Esophagus (tissue), 2 donors: ENCODE data around the gene OR6Q1. TPM values are rescaled to one million over a fixed set of nuclear protein-coding genes. Genes with fewer than 3 reads are reported as not detected.

ENCODE experiments used
- H3K27ac ChIP-seq, 2 donors: one replicate each; pipeline ENCODE4 v1.5.1; 2013; ENCODE audit warnings: low read depth in 2 of 2, mild to moderate bottlenecking in 2 of 2, inconsistent platforms in 1 of 2, low read length in 1 of 2, moderate library complexity in 1 of 2
- H3K27me3 ChIP-seq, 2 donors: one replicate each; pipeline ENCODE4 v1.6.1; 2013; ENCODE audit warnings: low read length in 2 of 2, control low read depth in 1 of 2, mild to moderate bottlenecking in 1 of 2; ENCODE audit not compliant: insufficient read depth in 2 of 2, control insufficient read depth in 1 of 2
- H3K36me3 ChIP-seq, 2 donors: one replicate each; pipeline ENCODE4 v1.6.1; 2013; ENCODE audit warnings: low read length in 1 of 2; ENCODE audit not compliant: control insufficient read depth in 2 of 2, insufficient read depth in 2 of 2
- H3K4me1 ChIP-seq, 2 donors: one replicate each; pipeline ENCODE4 v1.6.1; 2013; ENCODE audit warnings: low read length in 1 of 2; ENCODE audit not compliant: control insufficient read depth in 2 of 2, insufficient read depth in 2 of 2
- H3K4me3 ChIP-seq, 2 donors: one replicate each; pipeline ENCODE4 v1.5.1; 2013; ENCODE audit warnings: low read length in 2 of 2, mild to moderate bottlenecking in 2 of 2, low read depth in 1 of 2, moderate library complexity in 1 of 2
- H3K9me3 ChIP-seq, 2 donors: one replicate each; pipeline ENCODE4 v1.6.1; 2013; ENCODE audit warnings: mild to moderate bottlenecking in 2 of 2, low read depth in 1 of 2, low read length in 1 of 2, moderate library complexity in 1 of 2; ENCODE audit not compliant: control insufficient read depth in 2 of 2, insufficient read depth in 1 of 2
- WGBS, 2 donors: extraction: QIAGEN DNeasy Blood & Tissue Kit; methylation state at CpG; one replicate each; pipeline ENCODE4 v1.1.7; 2013; 5-methylcytosine and 5-hydroxymethylcytosine counted together
- polyA plus RNA-seq, 2 donors: library from polyadenylated mRNA; stranded (reverse); fragments of 200-250 nt; gene quantifications; one replicate each; pipeline ENCODE4 v1.2.3, GENCODE V29; 2013
- donor health status: healthy with polysubstance abuse.
- donor health status: Bipolar disorder and iron deficiency.

The OR6Q1 gene
- polyA plus RNA-seq, 2 donors, result not detected

DNA sequence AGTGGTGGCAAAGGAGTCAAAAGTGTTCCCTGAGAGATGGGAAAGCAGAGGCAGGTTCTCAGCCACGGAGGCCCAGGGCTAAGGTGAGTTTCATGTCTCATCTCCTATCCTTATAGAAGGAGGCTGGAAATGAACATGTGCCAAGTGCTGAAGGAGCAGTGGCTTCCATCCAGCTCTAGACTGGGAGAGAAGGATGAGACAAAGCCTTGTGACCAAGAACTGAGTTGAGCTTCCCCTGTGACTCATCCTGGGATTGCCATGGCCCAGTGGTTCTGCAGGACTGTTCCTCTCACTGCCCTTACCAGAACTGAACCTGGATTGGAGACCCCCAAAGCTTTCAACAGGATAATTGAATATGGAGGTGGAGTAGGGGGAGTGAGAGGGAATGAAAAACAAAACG lies 23.8 kb upstream of the OR6Q1 start:
- Histone ChIP-seq H3K27ac (no peak overlapping the region), H3K4me3 (no peak overlapping the region), H3K36me3 (no peaks in the 10 kb centered on the region), H3K4me1 (no peaks in the 10 kb centered on the region), H3K9me3 (no peaks in the 10 kb centered on the region), H3K27me3 (no peaks in the 10 kb centered on the region)
- WGBS, 2 donors, result 49 to 69% methylated on average over 2 of the region's 2 CpGs

DNA sequence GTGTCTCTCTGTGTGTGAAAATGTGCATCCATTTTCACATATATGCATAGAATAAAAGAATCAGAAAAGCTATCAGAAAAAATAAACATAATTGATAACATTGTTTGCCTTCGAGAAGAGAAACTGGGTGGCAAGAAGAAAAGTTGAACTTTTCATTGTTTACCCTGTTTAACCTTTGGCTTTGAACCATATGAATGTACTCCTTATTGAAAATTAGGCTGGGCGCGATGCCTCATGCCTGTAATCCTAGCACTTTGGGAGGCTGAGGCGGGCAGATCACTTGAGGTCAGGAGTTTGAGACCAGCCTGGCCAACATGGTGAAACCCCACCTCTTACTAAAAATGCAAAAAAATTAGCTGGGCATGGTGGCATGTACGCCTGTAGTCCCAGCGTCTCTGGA lies 19.0 kb upstream of the OR6Q1 start:
- Histone ChIP-seq H3K27me3 (no peaks in the 10 kb centered on the region), H3K4me3 (no peak overlapping the region), H3K9me3 (no peaks in the 10 kb centered on the region), H3K27ac (no peak overlapping the region), H3K36me3 (no peaks in the 10 kb centered on the region), H3K4me1 (no peaks in the 10 kb centered on the region)
- 73 to 76% methylated on average over 6 of the region's 6 CpGs for WGBS, 2 donors

DNA sequence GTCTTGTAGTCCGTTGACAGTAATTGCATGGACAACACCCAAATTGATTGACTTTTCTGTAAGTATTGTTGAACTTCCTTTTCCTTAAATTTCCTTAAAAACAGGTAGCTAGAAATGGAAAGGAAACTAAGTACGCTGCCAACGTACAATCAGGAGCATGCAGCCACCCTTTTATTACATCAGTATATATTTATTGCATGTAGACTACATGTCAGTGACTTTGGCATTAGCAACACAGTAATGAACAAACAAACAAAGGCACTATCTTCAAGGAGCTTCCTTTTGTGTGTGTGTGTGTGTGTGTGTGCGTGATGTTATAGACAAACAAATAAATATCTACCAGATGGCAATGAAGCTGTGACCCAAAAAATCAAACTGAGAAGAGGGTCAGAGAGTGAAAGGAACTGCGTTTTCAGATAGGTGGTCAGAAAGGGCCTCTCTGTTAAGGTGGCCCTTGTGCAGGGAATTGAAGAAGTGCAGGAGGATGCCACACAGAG lies 7.3 kb upstream of the OR6Q1 start, which contains the start of gene OR9Q1:
Gene OR9Q1 (plus strand): TSS at position 447 of the 497 bp plus-strand sequence. CDS start 155,564 bp downstream, outside the sequence.
- H3K36me3 ChIP-seq, result no peaks in the 10 kb centered on the region
- H3K4me3 ChIP-seq, result no peak within 1 kb of the TSS
- peaks cover 0 to 3% of the 10 kb centered on the region in 2 donors for H3K4me1 ChIP-seq
- 67 to 76% methylated on average over 5 of the region's 5 CpGs for WGBS, 2 donors
- no peaks in the 10 kb centered on the region for H3K27me3 ChIP-seq
- H3K9me3 ChIP-seq, result no peaks in the 10 kb centered on the region
- H3K27ac ChIP-seq, result peak within 1 kb of the TSS; percentile 30 to 47

DNA sequence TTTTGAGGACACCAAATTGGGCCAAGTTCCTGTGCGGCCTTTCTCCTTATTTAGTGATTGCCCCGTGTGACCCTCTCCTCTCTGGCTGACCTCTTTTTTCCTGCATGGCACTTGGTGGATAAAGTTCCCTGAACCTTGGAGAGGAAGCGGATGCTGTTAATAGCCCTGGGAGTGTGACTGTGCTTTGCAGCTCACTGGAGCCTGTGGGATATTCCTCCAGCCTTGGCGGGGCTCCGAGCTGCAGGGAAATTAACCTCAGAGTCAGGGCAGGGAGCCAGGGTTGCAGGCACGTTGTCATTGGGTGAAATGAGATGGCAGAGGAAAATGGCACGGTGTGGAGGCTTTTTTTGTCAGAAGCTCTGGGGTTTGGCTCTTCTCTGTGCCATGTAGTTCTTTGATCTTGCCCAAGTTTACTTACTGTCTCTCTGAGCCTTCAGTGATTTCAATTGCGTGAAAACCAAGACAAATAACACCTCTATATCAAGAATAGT lies 6.1 kb upstream of the OR6Q1 start:
- WGBS, 2 donors, result 14 to 25% methylated on average over 8 of the region's 8 CpGs
- peaks cover 0 to 3% of the 10 kb centered on the region in 2 donors for H3K4me1 ChIP-seq
- peak overlapping the region in 1 of 2 donors; percentile 30 for H3K27ac ChIP-seq

DNA sequence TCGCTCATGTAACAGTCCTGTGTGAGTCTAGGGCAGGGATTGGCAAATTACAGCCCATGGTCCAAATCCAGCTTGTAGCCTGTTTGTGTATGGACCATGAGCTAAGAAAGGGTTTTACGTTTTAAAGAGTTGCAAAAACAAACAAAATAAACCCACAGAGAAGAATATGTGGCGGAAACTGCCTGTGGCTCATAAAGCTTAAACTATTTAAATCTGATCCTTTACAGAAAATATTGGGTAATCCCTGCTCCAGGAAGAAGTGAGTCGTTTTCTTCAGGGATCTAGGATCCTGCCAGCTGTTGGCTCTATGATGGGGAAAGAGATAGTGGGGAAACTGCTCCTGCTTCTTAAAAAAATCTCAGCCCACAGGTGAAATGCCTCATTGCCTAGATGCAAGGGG lies 3.4 kb upstream of the OR6Q1 start:
- no peaks in the 10 kb centered on the region for H3K9me3 ChIP-seq
- 49 to 51% methylated on average over 4 of the region's 4 CpGs for WGBS, 2 donors
- H3K27me3 ChIP-seq, result no peaks in the 10 kb centered on the region
- no peak overlapping the region for H3K27ac ChIP-seq
- H3K4me1 ChIP-seq, result peaks cover 0 to 3% of the 10 kb centered on the region in 2 donors
- H3K4me3 ChIP-seq, result no peak overlapping the region
- no peaks in the 10 kb centered on the region for H3K36me3 ChIP-seq

More for the DNA sequence above, 6.1 kb upstream of the OR6Q1 start:
- Histone ChIP-seq H3K9me3 (no peaks in the 10 kb centered on the region), H3K36me3 (no peaks in the 10 kb centered on the region), H3K4me3 (no peak overlapping the region), H3K27me3 (no peaks in the 10 kb centered on the region)

DNA sequence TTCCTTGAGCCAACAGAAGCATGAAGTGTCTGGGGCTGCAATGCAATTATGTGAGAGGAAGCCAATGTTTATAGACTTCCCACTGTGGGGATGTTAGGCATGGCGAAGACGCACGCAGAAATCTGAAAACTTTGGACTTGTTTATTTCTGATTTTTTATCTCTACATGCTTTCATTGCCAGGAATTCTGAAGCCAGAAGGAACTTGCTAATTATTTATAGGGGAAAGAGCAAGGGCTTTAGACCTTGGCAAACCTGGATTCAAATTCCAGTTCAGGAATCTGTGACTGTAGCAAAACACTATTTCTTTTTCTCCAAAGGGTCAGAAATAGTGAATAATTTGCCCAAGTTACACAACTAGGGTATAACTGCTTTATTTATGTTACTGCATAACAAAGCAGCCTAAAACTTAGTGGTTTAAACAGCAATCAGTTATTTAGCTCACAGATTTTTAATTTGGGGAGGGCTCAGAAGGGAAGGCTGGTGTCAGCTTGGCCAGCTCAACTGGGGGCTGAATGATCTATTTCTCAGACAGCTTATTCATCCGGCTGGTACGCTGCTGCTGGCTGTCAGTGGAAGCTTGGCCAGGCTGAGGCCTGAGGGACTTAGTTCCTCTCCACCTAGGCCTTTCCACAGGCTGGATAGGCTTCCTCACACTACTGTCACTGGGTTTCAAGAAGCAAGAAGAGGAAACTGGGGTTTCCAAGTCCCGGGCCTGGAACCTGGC lies 1.9 kb upstream of the OR6Q1 start:
- H3K9me3 ChIP-seq, result no peaks in the 10 kb centered on the region
- 61 to 62% methylated on average over 6 of the region's 6 CpGs for WGBS, 2 donors
- H3K27ac ChIP-seq, result no peak overlapping the region
- no peak overlapping the region for H3K4me3 ChIP-seq
- H3K27me3 ChIP-seq, result no peaks in the 10 kb centered on the region
- no peaks in the 10 kb centered on the region for H3K36me3 ChIP-seq
- peaks cover 0 to 3% of the 10 kb centered on the region in 2 donors for H3K4me1 ChIP-seq

DNA sequence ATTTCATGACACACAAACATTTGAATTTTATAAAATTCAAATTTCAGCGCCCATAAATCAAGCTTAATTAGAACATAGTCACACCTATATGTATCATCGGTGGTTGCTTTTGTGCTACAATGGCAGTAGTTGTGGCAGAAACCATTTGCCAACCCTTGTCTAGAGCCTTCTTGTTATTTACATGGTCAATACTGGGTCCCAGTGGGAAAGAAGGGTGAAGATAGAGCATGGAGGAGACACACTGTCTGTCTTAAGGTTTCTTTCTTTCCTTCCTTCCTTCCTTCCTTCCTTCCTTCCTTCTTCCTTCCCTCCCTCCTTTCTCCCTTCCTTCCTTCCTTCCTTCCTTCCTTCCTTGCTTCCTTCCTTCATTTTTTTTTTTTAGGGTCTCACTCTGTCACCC lies 3.7 kb downstream of the OR6Q1 start:
- Histone ChIP-seq H3K27me3 (no peaks in the 10 kb centered on the region), H3K9me3 (no peaks in the 10 kb centered on the region), H3K36me3 (no peaks in the 10 kb centered on the region), H3K4me1 (no peaks in the 10 kb centered on the region), H3K4me3 (no peak overlapping the region), H3K27ac (no peak overlapping the region)
- 88 to 89% methylated on average over 2 of the region's 2 CpGs for WGBS, 2 donors

DNA sequence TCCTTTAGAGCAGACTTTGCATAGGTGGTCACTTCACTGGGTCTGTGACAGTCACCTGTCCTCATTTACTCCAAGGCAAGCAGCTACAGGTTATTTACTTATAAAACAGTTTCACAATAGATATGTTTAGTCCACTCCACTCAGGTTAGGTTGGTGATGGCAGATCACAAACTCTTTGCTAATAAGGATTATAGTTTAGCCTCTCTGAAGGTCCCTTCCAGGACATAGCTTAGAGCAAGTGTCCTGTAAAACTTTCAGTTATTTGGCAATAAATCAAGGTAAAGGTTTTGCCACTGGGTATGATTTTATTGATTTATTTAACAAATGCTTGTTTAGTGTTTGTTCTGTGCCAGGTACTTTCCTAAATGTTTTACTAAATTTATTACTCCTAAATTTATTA lies 8.8 kb downstream of the OR6Q1 start:
- no peaks in the 10 kb centered on the region for H3K9me3 ChIP-seq
- no peaks in the 10 kb centered on the region for H3K36me3 ChIP-seq
- no peak overlapping the region for H3K27ac ChIP-seq
- H3K4me1 ChIP-seq, result no peaks in the 10 kb centered on the region
- H3K27me3 ChIP-seq, result no peaks in the 10 kb centered on the region
- H3K4me3 ChIP-seq, result no peak overlapping the region

DNA sequence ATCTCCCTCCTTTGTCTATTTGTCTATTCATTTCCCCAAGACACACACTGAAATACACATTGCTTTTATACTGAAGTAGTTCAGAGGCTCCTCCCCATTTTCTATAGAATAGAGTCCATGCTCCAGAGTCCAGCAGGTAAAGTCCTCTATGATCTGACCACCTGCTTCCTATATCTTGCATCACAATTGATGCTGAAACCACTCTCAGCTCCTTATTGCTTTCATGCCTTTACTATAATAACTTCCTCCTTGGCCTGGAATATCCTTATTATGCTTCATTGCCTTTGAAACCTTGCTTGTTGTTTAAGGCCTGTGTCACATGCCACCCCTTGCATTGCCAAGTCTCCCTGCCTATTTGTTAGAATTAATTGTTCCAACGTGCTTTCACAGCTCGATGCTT lies 12.6 kb downstream of the OR6Q1 start:
- H3K27me3 ChIP-seq, result no peaks in the 10 kb centered on the region
- H3K9me3 ChIP-seq, result no peaks in the 10 kb centered on the region
- H3K27ac ChIP-seq, result no peak overlapping the region
- no peaks in the 10 kb centered on the region for H3K4me1 ChIP-seq
- H3K4me3 ChIP-seq, result no peak overlapping the region
- H3K36me3 ChIP-seq, result no peaks in the 10 kb centered on the region
- 39 to 48% methylated on average over 2 of the region's 2 CpGs for WGBS, 2 donors

DNA sequence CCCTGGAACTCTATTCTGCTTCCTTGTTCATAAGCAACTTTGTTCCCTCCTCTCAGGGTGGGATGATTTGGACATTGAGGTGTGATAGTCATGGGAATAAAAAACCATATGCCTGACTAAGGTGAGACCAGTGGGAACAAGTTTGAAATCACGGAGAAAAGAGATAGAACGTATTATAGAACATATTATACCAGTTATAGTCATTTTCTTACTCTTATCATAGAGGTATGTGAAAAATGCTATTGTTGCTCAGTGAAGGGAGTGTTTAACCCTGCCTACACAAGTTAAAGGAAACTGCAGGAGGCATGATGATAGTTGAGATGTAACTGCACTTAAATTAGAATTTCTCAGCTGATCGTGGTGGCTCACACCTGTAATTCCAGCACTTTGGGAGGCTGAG lies 15.5 kb downstream of the OR6Q1 start:
- Histone ChIP-seq H3K27me3 (no peaks in the 10 kb centered on the region), H3K36me3 (no peaks in the 10 kb centered on the region), H3K27ac (no peak overlapping the region), H3K9me3 (no peaks in the 10 kb centered on the region), H3K4me1 (no peaks in the 10 kb centered on the region), H3K4me3 (no peak overlapping the region)
- 63 to 66% methylated on average over 3 of the region's 3 CpGs for WGBS, 2 donors
